ENCODE results near the gene AHRR. TPM values are rescaled to one million over a fixed set of nuclear protein-coding genes. Genes with fewer than 3 reads are reported as not detected.
"Not testable (repeated sequence)": the region's sequence is repeated elsewhere in the genome, so short reads cannot be mapped to it uniquely, and the experiment has no call there.

AHRR gene
- total and polyA plus RNA-seq, 2 of the 4 experiments (the other 2 are of a cell fraction), result 15.6 to 37.1 TPM

DNA sequence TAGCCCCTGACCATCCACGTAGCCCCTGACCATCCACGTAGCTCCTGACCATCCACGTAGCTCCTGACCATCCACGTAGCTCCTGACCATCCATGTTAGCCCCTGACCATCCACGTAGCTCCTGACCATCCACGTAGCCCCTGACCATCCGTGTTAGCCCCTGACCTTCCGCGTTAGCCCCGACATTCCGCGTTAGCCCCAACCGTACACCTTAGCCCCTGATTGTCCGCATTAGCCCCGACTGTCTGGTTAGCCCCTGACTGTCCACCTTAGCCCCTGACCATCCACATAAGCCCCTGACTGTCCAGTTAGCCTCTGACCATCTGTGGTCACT is 76.6 kb downstream of the AHRR start:
- H3K9ac ChIP-seq (ENCODE audit: low read depth, low read length); in situ Hi-C loops (cut with MboI; ENCODE audit: low sequenced_read_pairs); CTCF ChIA-PET; DNase-seq; BruUV-seq (replicated peaks); H3K27me3 ChIP-seq (ENCODE audit: control insufficient read depth, insufficient read depth, low read length); H2AFZ ChIP-seq (replicated peaks; ENCODE audit: low read length, poor library complexity); H3K9me3 ChIP-seq (ENCODE audit: control insufficient read depth, insufficient read depth, low read length); H3K4me3 ChIP-seq (ENCODE audit: insufficient read depth, low read depth, low read length); H2AK9ac ChIP-seq (replicated peaks; ENCODE audit: low read depth, low read length, poor library complexity); intact Hi-C loops (cut with micrococcal nuclease); H3K56ac ChIP-seq (ENCODE audit: extremely low read depth, insufficient read depth, low read length); H3K4me2 ChIP-seq (ENCODE audit: low read depth, low read length); ATAC-seq (ENCODE audit: low read depth); H4K20me1 ChIP-seq (ENCODE audit: insufficient read depth, low read length); POLR2A ChIA-PET (ENCODE audit: unreplicated experiment); dilution Hi-C loops (cut with HindIII; ENCODE audit: low sequenced_read_pairs, unreplicated experiment): not testable (repeated sequence)
- Histone ChIP-seq H2BK15ac (ENCODE audit: low read depth, low read length) (peak overlapping the region; percentile 99; the same call in 2 of the 3 replicates), H2BK120ac (ENCODE audit: low read depth, low read length) (peak overlapping the region; percentile 99), H3K18ac (ENCODE audit: low read depth, low read length) (peak overlapping the region; percentile 96), H4K8ac (ENCODE audit: low read depth in 2 of 2, low read length in 2 of 2) (peak overlapping the region; percentile 99), H3K27ac (ENCODE audit: insufficient read depth, low read length) (peak overlapping the region; percentile 99), H3K9me1 (ENCODE audit: insufficient read depth, low read length) (peaks cover 32% of the 10 kb centered on the region), H3K14ac (replicated peaks; ENCODE audit: low read depth, low read length) (peak overlapping the region; percentile 95), H3K4ac (ENCODE audit: low read depth, low read length) (peak overlapping the region; percentile 99), H2BK20ac (ENCODE audit: low read depth, low read length) (peak overlapping the region; percentile 93), H3K23ac (ENCODE audit: low read depth, low read length) (peak overlapping the region; percentile 91; the same call in 1 of the 2 replicates), H2BK5ac (ENCODE audit: low read depth, low read length, poor library complexity, severe bottlenecking) (peak overlapping the region; percentile 100), H4K5ac (ENCODE audit: low read depth, low read length) (peak overlapping the region; percentile 98), H3K4me1 (ENCODE audit: control insufficient read depth, insufficient read depth, low read length) (peaks cover 53% of the 10 kb centered on the region), H3K79me1 (ENCODE audit: low read depth in 1 of 2, low read length in 2 of 2) (peaks cover 30 to 63% of the 10 kb centered on the region in 2 experiments), H3K36me3 (ENCODE audit: control insufficient read depth, insufficient read depth, low read length) (peaks cover 14% of the 10 kb centered on the region), H4K91ac (ENCODE audit: insufficient read depth, low read depth, low read length) (peak overlapping the region; percentile 100), H2AK5ac (ENCODE audit: low read depth, low read length) (peak overlapping the region; percentile 100)
- 98% methylated on average over 11 of the region's 15 CpGs; no CpG with 5 or more reads in 1 of the 2 experiments for WGBS, 2 experiments (ENCODE audit: extremely low coverage in 2 of 2, insufficient read length in 1 of 2)
